Fibroblast of pulmonary artery (primary cell): Measurements from ENCODE around the gene MYOCOS.

Experiments
- DNase-seq: peaks from one replicate; pipeline ENCODE4 v3.0.0-alpha.2; 2010; ENCODE audit warnings: low read depth
- H3K4me3 ChIP-seq: replicated peaks from 2 replicates; pipeline ENCODE4 v1.5.1; 2011; ENCODE audit warnings: low read depth, mild to moderate bottlenecking, control low read depth, low read length, moderate library complexity
- CTCF ChIP-seq: IDR thresholded peaks from 2 replicates; pipeline ENCODE4 v1.5.1; 2011; ENCODE audit warnings: mild to moderate bottlenecking, control low read depth, low read length, inconsistent platforms; ENCODE audit errors: missing control alignments

The MYOCOS gene

GRCh38 chr1:171640225-171640624 is 18.2 kb downstream of the MYOCOS start:
- no peak for DNase-seq
- TF ChIP-seq CTCF, result no peak
- no peak overlapping the region for H3K4me3 ChIP-seq

DNA sequence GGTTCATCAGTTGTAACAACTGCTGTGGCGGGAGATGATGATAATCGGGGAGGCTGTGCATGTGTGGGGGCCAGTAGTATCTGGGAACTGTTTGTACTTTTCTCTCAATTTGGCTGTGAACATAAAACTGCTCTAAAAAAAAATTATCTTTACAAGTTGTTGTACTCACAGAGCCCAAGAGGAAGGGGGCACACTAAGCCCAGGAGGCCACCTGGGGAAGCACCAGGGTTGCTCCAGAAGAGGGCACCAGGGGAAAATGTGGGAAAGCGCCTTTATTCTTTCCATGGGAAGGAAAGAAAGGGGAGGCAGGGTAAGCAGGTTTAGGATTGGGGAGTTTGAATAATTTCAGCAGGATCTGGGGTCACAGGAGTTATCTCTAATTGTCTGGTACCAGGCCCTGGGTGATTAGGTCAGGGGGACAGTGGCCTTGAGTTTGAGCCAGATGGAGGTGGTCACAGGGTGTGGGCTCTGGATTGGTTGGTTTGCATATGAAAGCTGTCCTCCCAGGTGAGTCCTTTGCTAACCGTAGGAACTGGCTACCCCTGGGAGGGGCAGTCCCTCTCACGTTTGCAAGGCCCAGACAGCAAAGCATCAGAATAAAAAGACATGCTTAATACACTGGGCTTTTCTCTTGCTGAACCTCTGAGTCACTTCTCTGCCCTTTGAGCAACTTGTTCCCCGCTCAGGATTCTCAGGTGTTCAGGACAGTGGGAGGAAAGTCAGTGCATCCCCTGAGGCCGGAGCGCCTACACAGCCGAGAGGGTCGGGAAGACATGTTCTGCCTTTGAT is 19.2 kb downstream of the MYOCOS start:
- DNase-seq, result no peak
- no peak overlapping the region for H3K4me3 ChIP-seq
- no peak for TF ChIP-seq CTCF

DNA sequence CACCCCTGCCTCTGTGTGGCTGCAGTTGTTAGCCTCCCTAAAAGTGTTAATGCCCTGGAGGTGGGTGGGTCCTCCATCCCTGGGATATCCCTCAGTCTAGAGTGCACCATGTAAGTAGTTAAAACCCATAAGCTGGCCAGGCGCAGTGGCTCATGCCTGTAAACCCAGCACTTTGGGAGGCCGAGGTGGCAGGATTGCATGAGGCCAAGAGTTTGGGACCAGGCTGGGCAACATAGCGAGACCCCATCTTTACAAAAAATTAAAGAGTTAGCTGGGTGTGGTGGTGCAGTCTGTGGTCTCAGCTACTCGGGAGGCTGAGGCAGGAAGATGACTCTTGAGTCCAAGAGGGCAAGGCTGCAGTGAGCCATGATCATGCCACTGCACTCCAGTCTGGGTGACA is 20.2 kb downstream of the MYOCOS start:
- TF ChIP-seq CTCF, result no peak

GRCh38 chr1:171643156-171643555 is 21.1 kb downstream of the MYOCOS start:
- TF ChIP-seq CTCF, result no peak
- DNase-seq, result no peak
- no peak overlapping the region for H3K4me3 ChIP-seq

More for the DNA sequence above, 20.2 kb downstream of the MYOCOS start:
- no peak overlapping the region for H3K4me3 ChIP-seq
- DNase-seq, result no peak

DNA sequence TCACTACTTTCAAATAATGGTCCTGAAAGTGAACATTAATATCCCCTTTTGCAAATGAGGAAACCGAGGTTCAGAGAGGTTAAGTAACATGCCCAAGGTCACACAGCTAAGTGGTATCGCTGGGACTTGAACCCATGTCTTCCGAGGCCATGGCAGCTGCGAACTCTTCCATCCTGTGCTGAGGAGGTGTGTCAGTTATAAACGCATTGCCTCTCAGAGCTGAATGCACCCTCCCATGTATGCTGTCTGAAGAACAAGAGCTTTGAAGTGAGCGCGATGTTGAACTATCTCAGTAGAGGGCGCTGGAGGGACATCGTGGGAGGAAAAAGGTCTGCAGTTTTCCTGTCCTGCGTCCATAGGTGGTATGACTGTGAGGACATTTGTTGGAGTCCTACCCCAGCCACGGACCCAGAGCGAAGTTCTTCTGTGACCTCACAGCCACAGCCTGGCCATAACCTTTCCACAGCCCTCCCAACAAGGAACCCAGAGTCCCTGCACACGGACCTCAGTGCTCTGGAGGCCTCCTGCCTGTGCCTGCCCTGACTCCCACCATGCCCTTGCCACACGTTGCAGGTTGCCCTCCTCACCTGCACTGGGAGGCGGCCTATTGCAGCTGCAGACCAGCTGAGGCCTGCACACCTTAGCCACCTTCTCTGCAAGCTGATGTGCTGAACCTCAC is 22.9 kb downstream of the MYOCOS start:
- H3K4me3 ChIP-seq, result no peak overlapping the region
- peak; percentile 97 for TF ChIP-seq CTCF

GRCh38 chr1:171645553-171646248 is 23.7 kb downstream of the MYOCOS start:
- H3K4me3 ChIP-seq, result no peak overlapping the region
- TF ChIP-seq CTCF, result no peak
- peak; percentile 51 for DNase-seq

More for the DNA sequence above, 22.9 kb downstream of the MYOCOS start:
- peak; percentile 93 for DNase-seq
